Left hindlimb (tissue), 1 donor: ENCODE measurements around the gene SIGLEC8.
"Not testable (repeated sequence)": the region's sequence is repeated elsewhere in the genome, so short reads cannot be mapped to it uniquely, and the experiment has no call there.

ENCODE experiments used
- DNase-seq: peaks from one replicate; pipeline ENCODE4 v3.0.0-alpha.2; 2018

SIGLEC8 gene

DNA sequence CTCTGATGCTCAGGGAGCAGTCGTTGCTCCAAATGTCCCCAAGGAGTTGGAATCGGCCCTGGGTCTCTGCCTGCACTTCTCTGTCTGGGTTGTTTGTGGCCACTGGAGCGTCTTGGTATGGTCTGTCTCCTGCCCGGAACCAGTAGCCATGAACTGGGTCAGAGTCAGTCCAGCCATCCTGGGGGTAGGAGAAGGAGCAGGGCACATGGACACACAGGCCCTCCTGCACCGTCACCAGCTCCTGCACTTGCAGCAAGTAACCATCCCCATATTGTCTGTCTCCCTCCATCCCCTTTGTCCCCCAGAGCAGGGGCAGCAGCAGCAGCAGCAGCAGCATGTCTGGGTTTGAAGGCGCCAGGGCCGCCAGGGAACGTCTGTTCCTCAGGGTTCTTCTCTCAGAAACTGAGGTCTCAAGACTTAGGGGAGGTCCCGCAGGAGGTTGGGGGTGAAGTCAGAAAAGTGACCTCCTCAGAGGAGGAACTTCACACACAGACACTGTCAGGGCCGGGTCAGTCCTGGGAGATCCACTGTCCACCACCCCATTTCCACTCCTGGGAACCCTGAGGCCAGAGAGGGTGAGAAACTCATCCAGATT is at the start of gene SIGLEC8:
TSS of gene SIGLEC8 (minus strand) at position 404 of the 595 bp plus-strand sequence. CDS start at position 337, 67 bp downstream.
- no peak for DNase-seq

DNA sequence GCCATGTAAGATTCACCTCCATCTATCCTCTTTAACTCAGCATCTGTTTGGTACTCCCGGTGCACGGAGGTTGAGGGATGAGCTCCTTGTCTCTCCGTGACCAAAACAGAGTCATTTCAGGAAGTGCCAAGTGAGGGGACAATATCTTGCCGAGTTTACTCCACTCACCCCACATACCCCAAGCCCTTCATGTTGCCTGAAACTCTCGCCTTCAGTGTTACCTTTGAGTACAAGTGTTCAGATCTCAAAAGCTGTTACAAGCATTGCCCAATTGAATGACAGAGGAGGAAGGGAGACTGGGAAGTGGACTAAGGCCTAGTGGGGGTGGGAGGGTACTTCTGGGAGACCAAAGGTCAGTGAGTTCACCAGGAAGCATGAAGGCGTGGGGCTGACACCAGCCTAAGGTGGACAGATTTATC is 49.4 kb upstream of the SIGLEC8 start:
- no peak for DNase-seq

DNA sequence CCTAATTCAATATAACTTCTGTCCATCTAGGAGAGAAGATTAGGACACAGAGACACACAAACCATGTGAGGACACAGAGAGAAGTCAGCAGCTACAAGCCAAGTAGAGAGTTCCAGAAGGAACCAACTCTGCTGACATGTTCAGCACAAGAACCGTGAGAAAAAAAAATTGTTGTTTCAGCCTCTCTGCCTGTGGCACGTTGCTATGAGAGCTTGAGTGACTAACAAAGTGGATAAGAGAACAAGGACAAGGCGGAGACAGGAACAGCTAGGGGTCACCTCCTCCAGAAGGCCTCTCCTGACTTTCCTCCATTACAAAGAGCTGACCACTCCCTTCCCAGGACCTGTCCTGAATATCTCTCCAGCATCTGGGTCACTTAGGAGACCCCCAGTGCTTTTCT is 48.9 kb upstream of the SIGLEC8 start:
- no peak for DNase-seq

DNA sequence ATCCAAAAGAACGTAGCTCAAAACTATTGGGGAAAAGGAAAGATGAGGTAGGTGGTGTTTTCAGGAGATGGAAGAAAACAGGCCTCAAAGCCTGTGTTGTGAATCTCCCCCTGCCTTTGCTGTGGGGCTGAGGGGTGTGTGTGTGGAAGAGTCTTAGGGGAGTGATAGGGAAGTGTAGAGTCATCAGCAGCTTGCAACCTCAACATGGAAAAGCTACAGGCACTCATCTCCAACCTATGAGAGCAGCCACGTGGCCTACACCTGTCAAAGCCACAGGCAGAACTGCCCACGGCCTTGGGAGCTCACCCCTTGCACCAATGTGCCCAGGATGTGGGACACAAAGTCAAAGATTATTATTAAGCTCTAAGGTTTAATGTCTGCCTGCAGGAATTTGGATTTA is 47.6 kb upstream of the SIGLEC8 start:
- DNase-seq: no peak

DNA sequence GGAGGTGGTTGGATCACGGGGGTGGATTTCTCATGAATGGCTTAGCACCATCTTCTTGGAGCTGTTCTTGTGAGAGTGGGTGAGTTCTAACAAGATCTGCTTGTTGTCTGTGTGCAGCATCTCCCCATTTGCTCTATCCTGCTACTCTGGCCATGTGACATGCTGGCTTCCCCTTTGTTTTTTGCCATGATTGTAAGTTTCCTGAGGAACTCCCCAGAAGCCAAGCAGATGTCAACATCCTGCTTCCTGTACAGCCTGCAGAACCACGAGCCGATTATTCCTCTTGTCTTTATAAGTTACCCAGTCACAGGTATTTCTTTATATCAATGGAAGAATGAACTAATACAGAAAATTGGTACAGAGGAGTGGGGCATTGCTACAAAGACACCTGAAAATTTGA is 45.6 kb upstream of the SIGLEC8 start:
- DNase-seq: no peak

DNA sequence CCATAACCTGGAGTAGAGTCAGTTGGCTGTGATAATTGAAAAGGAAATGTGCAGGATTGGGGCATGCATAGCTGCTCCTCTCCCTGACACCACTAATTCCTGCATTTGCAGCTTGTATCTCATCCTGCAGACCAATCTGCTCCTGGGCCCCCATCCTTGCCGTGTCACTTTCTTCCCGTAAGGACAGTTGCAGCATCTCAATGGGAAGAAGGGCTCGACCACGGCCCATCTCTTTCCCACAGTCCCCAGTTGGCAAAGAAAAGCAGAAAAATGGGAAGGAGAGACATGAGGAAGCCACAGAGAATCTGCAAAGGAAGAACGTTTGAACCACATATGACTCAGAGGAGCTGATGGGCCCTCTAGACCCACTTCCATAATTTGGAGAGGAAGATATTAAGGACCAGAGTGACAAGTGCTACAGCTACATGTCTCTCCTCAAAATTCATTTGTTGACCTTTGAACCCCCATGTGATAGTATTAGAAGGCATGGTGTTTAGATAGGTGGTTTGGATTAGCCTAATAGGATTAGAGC is 45.1 kb upstream of the SIGLEC8 start:
- no peak for DNase-seq

DNA sequence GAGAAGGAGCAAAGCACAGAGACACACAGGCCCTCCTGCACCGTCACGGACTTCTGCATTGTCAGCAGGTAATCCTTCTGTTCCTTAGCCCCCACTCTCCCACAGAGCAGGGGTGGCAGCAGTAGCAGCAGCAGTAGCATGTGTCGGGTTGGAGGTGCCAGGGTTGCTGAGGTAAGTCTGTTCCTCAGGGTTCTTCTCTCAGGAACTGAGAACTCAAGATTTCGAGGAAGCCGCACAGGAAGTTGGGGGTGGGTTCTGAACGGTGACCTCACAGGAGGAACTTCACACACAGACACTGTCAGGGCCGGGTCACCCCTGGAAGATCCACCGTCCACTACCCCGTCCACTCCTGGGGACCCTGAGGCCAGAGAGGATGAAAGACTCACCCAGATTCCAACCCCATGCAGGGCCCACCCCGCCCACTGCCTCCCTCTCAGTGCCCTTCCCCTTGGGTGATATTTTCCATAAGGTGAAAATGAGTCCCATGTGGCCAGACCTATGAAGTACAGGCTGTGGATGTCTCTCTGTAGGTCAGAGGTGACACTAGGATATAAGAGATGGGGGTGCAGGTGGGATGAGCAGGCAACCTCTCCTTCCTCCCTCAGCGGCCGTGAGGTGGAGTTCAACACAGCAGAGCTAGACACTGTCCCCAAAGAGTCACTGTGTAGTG is 43.5 kb upstream of the SIGLEC8 start, which contains the start of gene SIGLEC12:
TSS of gene SIGLEC12 (minus strand) at position 207 of the 670 bp plus-strand sequence. CDS start at position 140, 67 bp downstream.
- no peak for DNase-seq

DNA sequence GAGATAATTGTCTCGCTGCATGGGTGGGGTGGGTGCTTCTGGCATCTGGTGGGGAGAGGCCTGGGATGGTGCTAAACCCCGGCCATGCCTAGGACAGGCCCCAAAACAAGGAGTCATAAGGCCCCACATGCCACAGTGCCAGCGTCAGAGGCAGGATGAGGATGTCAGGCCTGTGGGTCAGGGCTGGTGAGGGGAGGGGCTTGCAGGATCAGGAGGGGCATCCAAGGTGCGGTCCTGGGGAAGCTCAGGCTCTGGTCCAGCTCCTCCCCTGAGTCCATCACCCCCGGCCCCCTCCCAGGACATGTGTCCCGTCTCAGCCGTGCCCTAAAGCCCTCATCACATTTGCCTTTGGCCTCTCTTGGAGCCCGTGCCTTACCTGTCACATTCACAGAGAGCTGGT is 42.7 kb upstream of the SIGLEC8 start:
- DNase-seq: not testable (repeated sequence)

DNA sequence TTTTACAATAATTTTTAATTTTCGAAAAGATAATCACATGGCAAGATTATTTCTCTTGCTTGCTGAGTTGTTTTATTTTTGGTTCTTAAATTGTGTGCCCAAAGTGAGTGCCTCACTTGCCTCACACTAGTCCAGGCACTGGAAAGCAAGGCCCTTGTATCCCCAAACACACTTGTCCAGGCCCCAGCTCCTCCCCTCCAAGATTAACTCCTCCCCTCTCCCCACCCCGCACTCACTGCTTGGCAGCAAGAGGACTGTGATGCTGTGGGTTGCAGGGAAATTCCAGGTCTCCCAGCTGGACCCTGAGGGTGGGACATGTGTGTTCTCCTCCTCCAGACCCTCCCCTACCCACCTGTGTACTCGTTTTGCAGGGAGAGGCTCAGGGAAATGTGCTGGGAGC is 39.4 kb upstream of the SIGLEC8 start:
- no peak for DNase-seq

DNA sequence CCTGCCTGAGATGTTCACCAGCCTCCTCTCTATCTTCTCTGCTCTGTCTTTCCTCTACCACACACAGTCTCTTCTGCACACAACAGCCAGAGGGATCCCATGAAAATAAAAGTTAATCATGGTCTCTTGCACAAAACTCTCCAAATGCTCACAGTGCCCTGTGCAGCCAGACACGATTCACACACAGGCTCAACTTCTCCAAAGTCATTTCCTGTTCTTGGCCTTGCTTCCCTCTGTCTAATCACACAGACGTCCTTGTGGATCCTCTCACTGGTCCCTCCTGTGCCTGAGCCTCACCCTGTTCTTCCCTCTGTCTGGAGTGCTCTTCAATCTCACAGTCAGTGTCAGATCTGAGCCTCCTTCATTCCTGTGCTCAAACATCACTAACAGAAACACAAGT is 35.5 kb upstream of the SIGLEC8 start:
- no peak for DNase-seq

DNA sequence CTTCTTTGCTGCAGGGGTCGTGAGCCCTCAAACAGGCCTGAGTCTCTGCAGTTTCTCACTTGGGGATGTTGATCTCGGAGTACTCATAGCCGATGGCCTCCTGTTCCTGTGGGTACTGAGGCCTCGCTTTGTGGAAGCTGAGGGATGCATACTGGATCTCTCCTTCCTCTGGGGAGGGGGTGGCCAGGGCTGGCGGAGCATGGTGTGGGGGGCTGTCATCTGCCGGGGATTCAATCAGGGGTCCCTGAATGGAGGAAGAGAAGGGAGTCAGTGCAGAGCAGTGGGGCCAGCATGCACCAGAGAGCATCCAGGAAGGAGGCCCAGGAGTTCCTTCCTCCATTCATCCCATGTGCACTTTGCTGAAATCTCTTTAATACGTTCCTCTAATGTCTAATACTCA is 33.3 kb upstream of the SIGLEC8 start:
- no peak for DNase-seq

DNA sequence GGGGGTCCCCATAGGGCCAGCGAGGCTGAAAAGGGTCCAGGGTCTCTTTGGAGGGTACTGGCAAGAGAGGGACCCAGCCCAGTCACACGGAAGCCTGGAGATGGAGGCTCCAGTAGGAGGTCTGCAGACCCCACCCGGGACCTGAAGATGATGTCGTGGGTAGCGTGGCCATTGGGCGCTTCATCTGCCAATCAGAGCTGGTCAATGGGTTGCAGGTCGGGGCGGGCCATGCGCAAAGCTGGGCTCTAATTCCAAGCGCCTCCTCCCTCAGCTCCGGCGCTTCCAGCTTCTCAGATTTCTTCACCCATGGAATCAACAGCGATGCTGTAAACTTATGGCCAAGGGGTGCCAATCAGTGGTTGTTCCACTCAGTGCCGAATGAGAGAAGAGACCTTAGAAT is 32.4 kb upstream of the SIGLEC8 start:
- DNase-seq: no peak

DNA sequence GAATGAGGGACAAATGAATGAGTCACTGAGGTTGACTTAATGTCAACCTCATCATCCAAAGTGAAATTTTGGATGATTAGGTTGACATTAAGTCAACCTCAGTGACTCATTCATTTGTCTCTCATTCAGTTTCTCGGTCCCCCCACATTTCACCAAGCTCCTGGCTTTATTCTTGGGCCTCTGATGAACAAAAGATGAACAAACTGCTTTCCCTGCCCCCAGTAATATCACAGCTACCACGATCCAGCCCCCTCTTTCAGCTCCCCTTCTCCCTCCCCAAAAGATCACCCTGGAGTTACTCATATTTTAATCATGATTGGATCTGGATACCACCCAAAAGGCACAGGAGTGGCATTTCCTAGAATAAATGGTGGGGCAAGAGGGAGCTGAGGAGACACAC is 30.9 kb upstream of the SIGLEC8 start:
- no peak for DNase-seq

DNA sequence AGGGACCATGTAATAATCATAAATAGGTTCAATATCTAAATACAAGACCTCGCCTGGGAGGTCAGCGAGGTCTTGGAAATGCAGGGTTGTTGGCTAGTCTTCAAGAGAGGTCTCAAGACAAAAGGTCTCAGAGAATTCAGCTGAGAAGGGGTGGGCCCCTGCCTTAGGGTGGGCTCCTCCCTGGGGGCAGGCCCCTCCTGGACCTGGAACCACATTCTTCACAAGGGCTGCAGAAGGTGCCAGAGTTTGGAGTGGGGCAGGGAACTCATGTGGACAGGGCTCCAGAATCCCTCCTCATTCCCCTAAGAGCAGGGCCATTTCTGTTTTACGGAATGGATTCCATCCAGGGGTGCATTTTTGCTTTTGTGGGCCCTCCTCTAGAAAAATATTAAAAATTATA is 30.2 kb upstream of the SIGLEC8 start:
- no peak for DNase-seq

DNA sequence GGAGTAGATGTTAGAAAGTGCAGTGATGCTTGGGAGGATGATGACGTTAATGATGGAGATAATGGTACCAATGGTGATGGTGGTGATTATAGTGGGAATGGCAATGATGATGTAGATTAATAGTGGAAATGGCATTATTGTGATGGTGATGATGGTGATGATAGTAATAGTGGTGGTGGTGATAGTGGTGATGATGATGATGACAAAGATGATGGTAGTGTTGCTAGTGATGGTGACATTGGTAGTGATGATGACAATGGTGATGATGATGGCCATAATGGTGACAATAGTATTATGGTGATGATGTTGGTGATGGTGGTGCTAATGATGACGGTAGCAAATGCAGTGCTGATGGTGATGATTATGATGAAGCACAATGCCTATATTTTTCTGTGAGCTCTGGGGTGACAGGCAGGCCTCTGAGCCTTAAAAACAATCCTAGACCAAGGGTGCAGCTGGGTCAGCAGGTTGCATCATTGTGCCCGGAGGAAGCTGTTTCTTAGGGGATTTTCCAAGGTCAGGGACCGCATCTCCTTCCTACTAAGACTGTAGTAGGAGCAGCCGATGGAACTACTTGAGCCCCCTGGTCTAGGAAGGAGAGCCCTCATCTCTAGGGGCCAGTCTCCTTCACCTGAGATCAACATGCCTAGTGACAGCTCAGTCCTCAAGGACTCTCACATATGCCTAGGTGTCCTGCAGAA is 27.9 kb upstream of the SIGLEC8 start:
- DNase-seq: no peak

DNA sequence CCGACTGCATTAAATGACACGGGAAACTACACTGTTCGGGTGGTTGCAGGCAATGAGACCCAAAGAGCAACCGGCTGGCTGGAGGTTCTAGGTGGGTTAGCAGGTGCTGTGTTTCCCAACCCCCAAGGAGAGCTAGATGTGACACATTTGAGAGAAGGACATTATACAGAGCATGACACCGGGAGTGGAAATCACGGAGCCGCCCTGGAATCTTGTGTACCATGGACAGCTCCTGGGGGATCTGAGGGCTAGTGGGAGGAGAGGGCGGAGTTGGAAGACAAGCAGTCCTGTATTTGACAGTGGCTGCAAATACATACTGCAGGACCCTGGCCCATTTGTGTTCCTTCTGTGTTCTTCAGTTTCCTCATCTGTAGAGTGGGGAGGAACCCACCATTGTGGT is 22.3 kb upstream of the SIGLEC8 start:
- no peak for DNase-seq

DNA sequence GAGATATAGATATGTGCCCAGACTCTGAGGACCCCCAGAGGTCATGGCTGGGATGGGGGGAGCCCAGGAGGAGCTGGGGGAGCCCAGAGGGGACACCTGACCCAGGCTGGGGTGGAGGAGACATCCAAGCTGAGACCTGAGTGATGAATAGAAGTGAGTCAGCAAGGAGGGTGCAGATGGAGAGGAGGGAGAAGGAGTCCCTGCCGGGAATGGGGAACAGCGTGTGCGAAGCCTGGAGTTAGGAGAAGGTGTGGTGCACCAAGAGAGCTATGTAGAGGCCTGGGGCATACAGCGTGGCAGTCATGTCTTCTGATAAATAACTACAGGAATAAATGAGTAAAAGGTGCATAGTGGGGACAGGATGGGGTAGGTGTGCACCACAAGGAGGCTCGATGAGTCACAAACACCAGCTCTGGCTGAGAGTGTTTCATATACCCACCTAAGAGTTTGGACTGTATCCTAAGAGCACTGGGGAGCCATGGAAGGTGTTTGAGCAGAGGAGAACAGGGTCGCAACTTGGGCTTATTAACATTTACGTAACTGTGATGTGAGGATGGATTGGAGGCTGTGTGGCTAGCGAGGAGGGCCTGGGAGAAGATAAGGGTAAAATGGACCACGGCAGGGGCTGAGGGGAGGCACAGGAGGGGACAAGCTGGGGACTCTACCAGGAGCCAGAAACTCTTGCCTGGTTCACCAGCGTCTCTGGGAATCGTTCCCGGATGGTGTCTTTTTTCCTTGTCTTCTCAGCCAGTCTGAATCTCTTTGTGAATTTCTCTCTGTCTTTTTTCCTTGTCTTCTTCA is 21.5 kb upstream of the SIGLEC8 start:
- no peak for DNase-seq

DNA sequence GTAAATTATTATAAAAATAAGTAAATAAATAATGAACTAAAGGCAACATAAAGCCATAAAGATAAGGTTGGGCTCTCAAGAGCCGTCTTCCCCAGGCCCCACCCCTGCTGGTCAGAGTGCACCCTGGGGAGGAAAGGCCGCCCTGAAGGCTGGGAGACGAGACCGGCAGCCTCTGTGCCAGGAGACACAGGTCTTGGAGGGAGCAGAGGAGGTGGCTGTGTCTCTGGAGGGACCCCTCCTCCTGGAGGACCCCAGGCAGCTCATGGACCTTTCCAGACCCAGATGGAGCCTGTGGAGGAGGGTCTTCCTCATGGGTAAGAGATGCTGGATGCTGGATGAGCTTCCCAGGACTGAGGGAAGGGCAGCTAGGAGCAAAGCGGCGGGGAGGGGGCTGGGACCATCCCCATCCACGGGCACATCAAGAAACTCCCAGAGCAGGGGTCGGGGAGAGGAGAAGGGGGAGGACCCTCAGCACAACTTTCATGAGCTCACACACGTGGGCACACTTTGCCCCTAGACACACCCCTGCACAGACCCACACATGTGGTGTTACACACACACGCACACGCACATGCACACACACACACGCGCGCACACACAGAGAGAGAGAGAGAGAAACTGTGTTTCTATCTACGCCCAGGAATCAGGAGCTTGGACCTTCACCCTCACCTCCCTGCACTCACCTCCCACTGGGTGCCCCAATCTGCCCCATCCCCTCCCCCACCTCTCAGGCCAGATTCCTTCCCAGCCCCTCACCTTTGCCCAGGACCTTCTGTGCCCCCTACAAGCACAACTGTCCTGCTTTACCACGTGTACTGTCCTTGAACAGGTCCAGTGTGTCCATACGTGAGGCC is 20.4 kb upstream of the SIGLEC8 start, which contains the start of gene CEACAM18:
TSS of gene CEACAM18 (plus strand) at position 159 of the 854 bp plus-strand sequence.
- no peak for DNase-seq

DNA sequence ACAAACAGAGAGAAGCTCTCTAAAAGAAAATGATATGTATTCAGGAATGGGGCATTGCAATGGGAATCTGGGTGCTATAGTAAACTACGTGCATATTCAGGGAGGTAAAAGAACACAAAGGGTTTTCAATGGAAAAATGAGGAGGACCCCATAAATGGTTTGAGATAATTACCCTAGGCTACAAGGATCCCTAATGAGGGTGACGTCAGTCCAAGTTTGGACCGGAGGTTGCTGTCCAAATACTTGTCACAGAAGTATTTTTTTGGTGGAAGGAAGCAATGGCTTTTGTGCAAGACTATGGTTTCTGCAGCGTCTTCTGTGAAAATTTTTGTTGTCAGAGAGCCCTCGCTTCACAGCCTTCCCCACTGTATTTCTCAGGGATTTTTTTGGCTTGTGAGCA is 19.1 kb upstream of the SIGLEC8 start:
- DNase-seq: no peak

DNA sequence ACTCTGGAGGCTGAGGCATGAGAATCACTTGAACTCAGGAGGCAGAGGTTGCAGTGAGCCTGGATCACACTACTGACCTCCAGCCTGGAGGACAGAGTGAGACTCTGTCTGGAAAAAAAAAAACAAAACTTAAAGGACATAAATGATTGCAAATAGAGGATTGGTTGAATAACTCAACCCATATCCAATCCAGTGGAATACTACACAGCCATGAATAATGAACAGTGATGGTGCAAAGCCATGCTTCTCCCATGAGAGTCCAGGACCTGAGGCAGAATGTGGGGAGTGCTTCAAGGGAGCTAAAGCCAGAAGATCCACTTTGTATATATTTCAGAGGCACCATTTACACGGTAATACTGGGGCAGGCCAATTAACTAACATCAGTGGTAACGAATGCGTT is 17.9 kb upstream of the SIGLEC8 start:
- no peak for DNase-seq

DNA sequence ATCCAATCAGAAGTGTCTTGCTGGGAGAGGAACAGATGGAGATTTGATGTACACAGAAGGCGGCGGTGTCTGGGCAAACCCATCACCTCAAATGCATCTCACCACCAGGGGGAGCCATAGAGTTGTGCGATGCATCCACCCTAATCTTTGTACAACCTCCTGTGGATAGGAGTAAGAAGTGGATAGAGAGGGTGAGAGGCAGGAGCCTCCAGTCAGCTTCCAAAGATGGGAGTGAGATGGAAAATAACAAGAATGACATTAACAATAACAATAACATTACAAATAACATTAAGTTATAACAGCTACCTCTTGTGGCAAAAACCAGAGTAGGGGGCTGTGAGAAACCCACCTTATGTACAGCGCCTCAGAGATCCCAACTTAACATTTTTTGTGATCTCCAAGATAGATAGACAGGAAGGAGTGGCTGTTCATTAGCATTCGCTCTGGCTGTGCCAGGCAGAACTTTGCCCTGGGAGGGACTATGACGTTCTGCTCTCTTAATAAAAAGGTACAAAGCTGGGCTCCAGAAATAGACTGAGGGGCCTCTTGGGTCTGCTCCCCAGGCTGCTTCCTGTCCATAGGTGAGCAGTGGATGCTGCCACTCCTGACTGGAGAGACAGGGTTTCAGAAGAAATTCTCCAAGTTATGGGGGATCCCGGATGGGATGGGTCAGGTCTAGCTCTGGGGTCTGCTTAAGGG is 14.9 kb upstream of the SIGLEC8 start:
- DNase-seq: peak; percentile 47
